ENCODE results near the gene PRDM15.

DNA sequence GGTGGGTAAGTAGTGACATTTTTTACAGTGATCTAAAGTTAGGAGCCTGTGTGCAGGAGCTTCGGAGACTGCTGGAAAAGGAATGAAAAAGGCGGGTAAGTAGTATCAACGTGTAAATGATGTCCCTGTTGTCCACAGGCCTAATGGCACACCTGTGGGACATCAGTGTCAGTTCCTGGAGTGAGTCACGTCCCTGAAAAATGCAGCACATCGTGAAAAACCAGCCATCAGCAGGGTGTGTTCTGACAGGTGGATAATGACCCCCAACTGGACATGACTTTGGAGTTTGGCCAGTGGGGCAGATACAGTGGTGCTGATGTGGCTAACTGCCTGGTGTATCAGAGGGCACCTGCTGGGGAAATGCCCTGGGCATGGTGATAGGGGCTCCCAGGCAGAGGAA, 12.0 kb upstream of the PRDM15 start:
- TF ChIP-seq CTCF (IDR thresholded peaks at IDR 0.05) (no peak), POLR2A (IDR thresholded peaks at IDR 0.05) (no peak)

Data from thyroid gland (tissue), 4 donors.